Astrocyte (in vitro differentiated cells and primary cell): ENCODE measurements around the gene USH1C. TPM values are rescaled to one million over a fixed set of nuclear protein-coding genes. Genes with fewer than 3 reads are reported as not detected.
A peak's percentile ranks its signal among the peaks of the same experiment; 100 is the strongest.

Experiments used
- DNase-seq: peaks from one replicate; pipeline ENCODE4 v3.0.0-alpha.2; 2010; ENCODE audit warnings: low read depth
- FAIRE-seq: peaks from 2 replicates; lab custom pipeline; 2011; peaks lifted over from hg19 to GRCh38; lab: Jason Lieb, UNC
- H2AFZ ChIP-seq: 2 replicates; pipeline ENCODE4 v1.6.0; 2012; ENCODE audit warnings: low read depth, low read length, inconsistent platforms
- H3K27ac ChIP-seq: 2 replicates; pipeline ENCODE4 v1.5.1; 2011; ENCODE audit warnings: low read depth, low read length, inconsistent platforms
- H3K27me3 ChIP-seq: 2 replicates; pipeline ENCODE4 v1.6.0; 2011; ENCODE audit warnings: low read length, inconsistent platforms; ENCODE audit not compliant: insufficient read depth
- H3K36me3 ChIP-seq: 2 replicates; pipeline ENCODE4 v1.5.1; 2011; ENCODE audit warnings: low read length, inconsistent platforms; ENCODE audit not compliant: insufficient read depth
- H3K4me1 ChIP-seq: 2 replicates; pipeline ENCODE4 v1.5.1; 2011; ENCODE audit warnings: low read length, inconsistent platforms; ENCODE audit not compliant: insufficient read depth
- H3K4me2 ChIP-seq: 2 replicates; pipeline ENCODE4 v1.6.0; 2012; ENCODE audit warnings: low read length, inconsistent platforms
- H3K4me3 ChIP-seq: 2 replicates; pipeline ENCODE4 v1.5.1; 2011; ENCODE audit warnings: low read depth, mild to moderate bottlenecking, low read length, inconsistent platforms; ENCODE audit not compliant: insufficient read depth
- H3K79me2 ChIP-seq: 2 replicates; pipeline ENCODE4 v1.6.0; 2012; ENCODE audit warnings: mild to moderate bottlenecking, low read length, inconsistent platforms; ENCODE audit not compliant: insufficient read depth
- H3K9ac ChIP-seq: 2 replicates; pipeline ENCODE4 v1.6.0; 2012; ENCODE audit warnings: mild to moderate bottlenecking, low read length, inconsistent platforms
- H3K9me3 ChIP-seq: 2 replicates; pipeline ENCODE4 v1.5.1; 2012; ENCODE audit warnings: low read depth, mild to moderate bottlenecking, low read length, inconsistent platforms; ENCODE audit not compliant: insufficient read depth
- H4K20me1 ChIP-seq: 2 replicates; pipeline ENCODE4 v1.6.0; 2012; ENCODE audit warnings: low read length, inconsistent platforms; ENCODE audit not compliant: insufficient read depth
- H3K27ac Mint-ChIP-seq: one replicate; pipeline ENCODE4 v1.8.0; 2021; ENCODE audit warnings: mild to moderate bottlenecking, mixed read lengths; ENCODE audit not compliant: unreplicated experiment
- H3K27me3 Mint-ChIP-seq: one replicate; pipeline ENCODE4 v1.8.0; 2021; ENCODE audit warnings: low read depth, mixed read lengths; ENCODE audit not compliant: unreplicated experiment
- H3K36me3 Mint-ChIP-seq: one replicate; pipeline ENCODE4 v1.8.0; 2021; ENCODE audit warnings: low read depth, mixed read lengths; ENCODE audit not compliant: unreplicated experiment
- H3K4me1 Mint-ChIP-seq: one replicate; pipeline ENCODE4 v1.8.0; 2021; ENCODE audit warnings: low read depth, mixed read lengths; ENCODE audit not compliant: unreplicated experiment
- H3K4me3 Mint-ChIP-seq: one replicate; pipeline ENCODE4 v1.8.0; 2021; ENCODE audit warnings: mild to moderate bottlenecking, moderate library complexity, mixed read lengths; ENCODE audit not compliant: unreplicated experiment
- H3K9me3 Mint-ChIP-seq: one replicate; pipeline ENCODE4 v1.8.0; 2021; ENCODE audit warnings: mild to moderate bottlenecking, mixed read lengths; ENCODE audit not compliant: unreplicated experiment
- CTCF ChIP-seq: IDR thresholded peaks from 2 replicates; pipeline ENCODE4 v1.5.1; 2011; ENCODE audit warnings: low read depth, mild to moderate bottlenecking, inconsistent platforms, low read length, moderate library complexity; ENCODE audit not compliant: insufficient read depth
- EZH2 ChIP-seq: IDR thresholded peaks from 2 replicates; pipeline ENCODE4 v1.6.1; 2012; ENCODE audit warnings: mild to moderate bottlenecking, low read length, inconsistent platforms; ENCODE audit not compliant: insufficient read depth
- total RNA-seq: library from RNA; stranded (reverse); gene quantifications from 2 replicates; pipeline ENCODE4 v1.2.1, GENCODE V29; 2021

Gene USH1C
- total RNA-seq, 1 donor from 2014 or later = not detected

GRCh38 chr11:17477084-17477333 lies 67.2 kb downstream of the USH1C start:
- H3K36me3 Mint-ChIP-seq = peaks cover 5% of the 10 kb centered on the region
- H3K27me3 ChIP-seq = peaks cover 49% of the 10 kb centered on the region

GRCh38 chr11:17476317-17477083 lies 67.7 kb downstream of the USH1C start, which contains the start of gene ABCC8:
Gene ABCC8 (minus strand): TSS chr11:17476845. CDS start chr11:17476776, 69 bp downstream.
- Histone ChIP-seq H3K9ac (no peak within 1 kb of the TSS), H3K9me3 (no peaks in the 10 kb centered on the region), H3K36me3 (no peaks in the 10 kb centered on the region), H3K27me3 (peaks cover 49% of the 10 kb centered on the region), H3K27ac (no peak within 1 kb of the TSS), H3K4me3 (peak within 1 kb of the TSS; percentile 1), H3K4me1 (no peaks in the 10 kb centered on the region), H3K4me2 (peak within 1 kb of the TSS; percentile 57), H3K79me2 (no peaks in the 10 kb centered on the region), H4K20me1 (no peaks in the 10 kb centered on the region), H2AFZ (peak within 1 kb of the TSS; percentile 47)
- H3K27me3 Mint-ChIP-seq = peaks cover 89% of the 10 kb centered on the region
- H3K4me3 Mint-ChIP-seq = peak within 1 kb of the TSS; percentile 79
- H3K36me3 Mint-ChIP-seq = peaks cover 5% of the 10 kb centered on the region
- no peaks in the 10 kb centered on the region for H3K4me1 Mint-ChIP-seq
- no peak within 1 kb of the TSS for H3K27ac Mint-ChIP-seq
- H3K9me3 Mint-ChIP-seq = no peaks in the 10 kb centered on the region
- FAIRE-seq (no peak), DNase-seq (no peak)
- TF ChIP-seq EZH2 = peak; percentile 86
- TF ChIP-seq CTCF = no peak

More at GRCh38 chr11:17477084-17477333, 67.2 kb downstream of the USH1C start:
- Histone ChIP-seq H3K4me1 (no peaks in the 10 kb centered on the region), H3K36me3 (no peaks in the 10 kb centered on the region), H3K27ac (no peak overlapping the region), H3K4me3 (no peak overlapping the region), H3K9ac (no peak overlapping the region), H3K9me3 (no peaks in the 10 kb centered on the region), H4K20me1 (no peaks in the 10 kb centered on the region), H3K79me2 (no peaks in the 10 kb centered on the region), H3K4me2 (no peak overlapping the region), H2AFZ (no peak overlapping the region)
- TF ChIP-seq EZH2 = no peak
- no peak for TF ChIP-seq CTCF
- no peak for DNase-seq
- H3K9me3 Mint-ChIP-seq = no peaks in the 10 kb centered on the region
- no peaks in the 10 kb centered on the region for H3K4me1 Mint-ChIP-seq
- H3K4me3 Mint-ChIP-seq = peak overlapping the region; percentile 75
- no peak overlapping the region for H3K27ac Mint-ChIP-seq
- peaks cover 87% of the 10 kb centered on the region for H3K27me3 Mint-ChIP-seq
- no peak for FAIRE-seq

GRCh38 chr11:17475666-17476316 lies 68.4 kb downstream of the USH1C start:
- Mint-ChIP-seq H3K9me3 (no peaks in the 10 kb centered on the region), H3K36me3 (peaks cover 5% of the 10 kb centered on the region), H3K4me3 (peak overlapping the region; percentile 79), H3K27me3 (peaks cover 88% of the 10 kb centered on the region), H3K27ac (no peak overlapping the region), H3K4me1 (no peaks in the 10 kb centered on the region)
- H2AFZ ChIP-seq = no peak overlapping the region
- H3K9me3 ChIP-seq = no peaks in the 10 kb centered on the region
- no peak for DNase-seq
- H3K27me3 ChIP-seq = peaks cover 51% of the 10 kb centered on the region
- H4K20me1 ChIP-seq = no peaks in the 10 kb centered on the region
- TF ChIP-seq EZH2 (no peak), CTCF (no peak)
- peak overlapping the region; percentile 57 for H3K4me2 ChIP-seq
- no peak for FAIRE-seq
- no peak overlapping the region for H3K4me3 ChIP-seq
- H3K36me3 ChIP-seq = no peaks in the 10 kb centered on the region
- H3K9ac ChIP-seq = no peak overlapping the region
- H3K27ac ChIP-seq = no peak overlapping the region
- H3K4me1 ChIP-seq = no peaks in the 10 kb centered on the region
- H3K79me2 ChIP-seq = no peaks in the 10 kb centered on the region
